8988T (cell line): Measurements from ENCODE around the gene PCSK1.

Experiments
- DNase-seq: peaks from one replicate; pipeline ENCODE4 v3.0.0; 2011

PCSK1 gene

GRCh38 chr5:96433066-96433447 is at the start of gene PCSK1:
TSS of gene PCSK1 (minus strand) at chr5:96433248. CDS start at chr5:96433042, 206 bp downstream.
- DNase-seq, result no peak

- DNase-seq, result no peak
Observed at GRCh38 chr5:96481867-96482266, 48.8 kb upstream of the PCSK1 start.

DNA sequence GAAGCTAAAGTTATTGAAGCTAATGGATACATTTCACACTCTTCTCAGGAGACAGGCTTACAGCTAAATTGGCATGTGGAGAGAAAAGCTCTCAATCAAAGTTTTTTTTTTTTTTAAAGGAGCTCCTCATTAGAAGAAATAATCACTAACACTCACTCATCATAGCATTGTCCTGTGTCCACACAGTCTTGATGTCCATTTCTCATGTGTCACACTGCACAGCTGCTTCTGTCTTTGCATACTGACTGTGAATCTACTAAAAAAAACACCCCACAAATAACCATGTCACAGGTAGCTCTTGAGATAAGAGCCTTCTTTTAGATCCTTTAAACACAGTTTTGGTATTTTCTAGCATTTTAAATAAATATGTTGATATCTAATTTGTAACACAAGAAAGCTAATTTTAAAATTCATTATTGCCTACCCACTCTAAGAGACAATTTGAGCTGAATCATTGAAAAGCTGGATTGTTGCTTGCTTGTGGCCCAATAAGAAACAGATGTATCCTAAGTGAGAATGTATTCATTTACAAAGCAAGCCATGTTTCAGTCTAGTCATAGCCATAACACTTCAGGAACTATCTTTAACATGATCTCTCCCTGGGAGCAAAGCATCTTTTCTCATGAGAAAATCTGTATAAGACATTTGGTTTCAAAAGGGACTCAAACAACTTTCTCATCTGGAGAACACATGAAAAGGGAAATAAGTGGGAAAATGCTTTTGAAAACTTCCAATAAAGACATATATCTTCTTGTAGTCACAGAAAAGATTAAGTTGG is 48.1 kb upstream of the PCSK1 start:
- no peak for DNase-seq

- DNase-seq, result no peak
Observed at GRCh38 chr5:96478983-96479382, 45.9 kb upstream of the PCSK1 start.

GRCh38 chr5:96476654-96477053 is 43.6 kb upstream of the PCSK1 start:
- no peak for DNase-seq

GRCh38 chr5:96474073-96474472 is 41.0 kb upstream of the PCSK1 start:
- no peak for DNase-seq

GRCh38 chr5:96473155-96473554 is 40.1 kb upstream of the PCSK1 start:
- DNase-seq, result no peak

GRCh38 chr5:96470785-96471184 is 37.7 kb upstream of the PCSK1 start:
- DNase-seq, result no peak

DNA sequence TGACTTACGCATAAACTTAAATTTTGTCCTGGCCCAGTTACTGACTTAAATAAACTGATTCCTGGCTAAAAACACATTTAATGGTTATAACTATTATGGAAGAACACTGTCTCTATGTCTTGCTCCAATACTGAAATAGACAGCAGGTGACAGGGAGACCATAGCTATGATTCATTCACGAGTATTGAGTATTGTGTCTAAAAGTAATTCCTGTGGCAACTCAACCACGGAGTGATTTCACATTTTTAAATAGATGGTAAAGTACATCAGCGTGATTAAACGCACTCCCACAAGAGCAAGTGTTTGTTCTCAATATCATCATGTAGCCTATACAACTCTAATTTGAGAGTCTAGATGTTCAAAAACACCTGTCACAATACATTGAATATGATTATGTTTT is 35.9 kb upstream of the PCSK1 start:
- DNase-seq, result no peak

GRCh38 chr5:96463091-96463490 is 30.0 kb upstream of the PCSK1 start:
- no peak for DNase-seq

- DNase-seq, result no peak
Observed at GRCh38 chr5:96459313-96460121, 26.5 kb upstream of the PCSK1 start.

- DNase-seq, result no peak
Observed at GRCh38 chr5:96458176-96458575, 25.1 kb upstream of the PCSK1 start.

DNA sequence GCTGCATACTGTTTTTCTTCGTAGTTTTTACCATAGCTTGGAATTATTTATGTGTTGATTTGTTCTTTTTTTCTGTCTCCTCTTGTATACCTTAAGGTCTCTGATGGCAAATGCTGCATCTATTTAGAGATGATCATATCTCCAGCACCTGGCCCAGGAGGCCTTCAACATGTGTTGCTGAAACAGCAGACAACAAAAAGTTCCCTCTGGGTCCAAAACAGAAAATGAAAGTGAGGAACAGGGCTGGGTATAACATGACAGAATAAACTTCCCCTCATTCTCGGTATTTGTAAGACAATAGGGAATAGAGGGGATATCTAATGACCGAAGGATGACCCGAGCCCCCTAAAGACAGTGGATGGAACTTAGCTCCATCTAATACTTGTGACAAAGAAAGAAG is 22.7 kb upstream of the PCSK1 start:
- no peak for DNase-seq

- no peak for DNase-seq
Observed at GRCh38 chr5:96453394-96453793, 20.3 kb upstream of the PCSK1 start.

GRCh38 chr5:96447949-96448348 is 14.9 kb upstream of the PCSK1 start:
- no peak for DNase-seq

GRCh38 chr5:96440185-96440538 is 7.1 kb upstream of the PCSK1 start:
- no peak for DNase-seq

DNA sequence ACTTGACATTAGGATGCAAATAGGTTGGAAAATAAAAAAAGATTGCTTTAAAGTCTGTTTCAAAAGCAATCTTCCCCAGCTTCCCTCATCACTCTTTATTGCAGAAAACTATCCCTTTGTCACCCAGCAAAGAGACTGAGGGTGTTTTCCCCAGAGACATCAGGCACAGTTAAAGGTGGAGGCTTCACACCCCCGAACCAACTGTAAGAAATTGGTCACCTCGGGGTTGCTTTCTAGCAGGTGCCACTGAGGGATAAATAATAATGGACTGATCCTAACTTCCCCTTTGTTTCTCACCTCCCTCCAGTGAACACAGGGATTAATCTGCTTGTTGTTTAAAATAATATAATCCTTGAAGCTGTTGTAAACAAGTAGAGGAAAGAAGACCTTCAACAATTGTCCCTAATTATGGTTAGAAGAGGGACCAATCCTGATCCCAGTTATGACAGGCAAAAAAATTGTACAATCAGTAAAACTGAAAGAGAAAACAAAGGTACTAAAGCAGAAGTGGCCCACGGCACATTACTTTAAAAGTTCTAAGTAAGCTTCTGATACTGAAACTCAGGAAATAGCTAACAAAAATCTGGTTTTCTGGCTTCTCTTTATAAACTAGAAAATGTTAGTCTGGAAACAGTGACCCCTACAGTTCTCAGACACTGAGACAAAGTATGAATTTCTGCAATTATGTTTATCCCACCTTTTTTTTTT is 6.6 kb upstream of the PCSK1 start:
- no peak for DNase-seq

DNA sequence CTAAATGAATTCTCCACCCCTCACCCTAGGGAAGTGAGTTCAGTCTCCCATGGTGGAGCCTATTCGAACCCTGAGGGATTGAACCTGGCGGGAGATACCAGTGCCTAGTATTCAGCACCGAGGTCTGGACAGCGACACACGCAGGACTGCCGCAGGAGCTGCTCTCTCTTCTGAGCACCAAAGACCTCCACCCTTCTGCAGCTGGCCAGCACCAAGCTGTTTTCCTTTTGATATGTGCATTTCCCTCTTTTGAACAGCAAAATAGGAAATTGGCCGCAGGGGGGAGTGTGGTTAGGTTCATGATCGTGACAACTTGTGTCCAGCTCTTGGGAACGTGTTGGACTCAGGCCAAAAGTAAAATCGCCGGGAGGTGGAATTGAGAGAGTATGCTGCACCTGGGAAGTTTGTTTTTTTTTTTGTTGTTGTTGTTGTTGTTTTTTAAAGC is 1.2 kb upstream of the PCSK1 start:
- no peak for DNase-seq

- no peak for DNase-seq
Observed at GRCh38 chr5:96432216-96433065, 607 bp downstream of the PCSK1 start.

DNA sequence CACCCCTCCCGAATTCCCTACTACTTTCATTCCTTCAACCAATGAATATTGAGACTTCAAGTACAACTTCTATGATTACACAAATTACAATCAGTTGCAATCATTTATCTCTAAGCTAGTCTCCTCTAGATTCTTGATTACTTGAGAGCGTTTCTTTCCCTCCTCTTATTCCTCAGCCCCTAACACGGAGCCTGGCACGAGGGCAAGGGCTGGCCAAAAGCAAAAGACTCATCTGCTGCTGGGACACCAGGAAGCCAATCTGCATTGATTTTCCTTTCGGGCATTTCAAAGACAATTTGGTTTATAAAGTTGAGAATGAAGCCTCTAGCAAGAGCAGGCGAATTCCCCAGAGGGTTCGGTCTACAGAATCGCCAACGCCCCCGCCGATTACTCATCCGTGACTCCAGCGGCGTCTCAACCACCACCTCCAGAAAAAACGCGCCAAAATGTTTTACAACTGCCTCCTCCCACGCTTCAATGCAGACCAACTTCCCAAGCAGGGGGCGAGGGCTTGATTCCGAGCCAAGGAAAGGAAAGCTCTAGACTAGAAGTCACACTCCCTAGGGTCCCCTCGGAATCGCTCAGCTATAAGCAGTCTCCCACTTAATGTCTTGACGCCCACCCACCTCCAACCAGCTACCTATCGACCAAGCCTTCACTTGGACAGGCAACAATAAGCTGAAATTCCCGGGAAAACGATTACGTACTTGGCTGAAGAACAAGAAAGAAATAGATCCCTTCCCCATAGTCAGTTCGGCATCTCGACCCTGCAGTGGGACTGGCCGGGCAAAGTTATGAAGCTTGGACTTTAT is 1.5 kb downstream of the PCSK1 start:
- DNase-seq, result no peak

GRCh38 chr5:96427824-96428223 is 5.2 kb downstream of the PCSK1 start:
- no peak for DNase-seq

- no peak for DNase-seq
Observed at GRCh38 chr5:96426831-96427230, 6.2 kb downstream of the PCSK1 start.
